HCT116 (cell line): Measurements from ENCODE around the gene LHFPL6.

ENCODE experiments used
- EGR1 ChIP-seq: IDR thresholded peaks from 2 replicates; pipeline ENCODE4 v1.6.1; 2012; ENCODE audit warnings: low read depth
- POLR2A ChIP-seq: IDR thresholded peaks from 2 replicates; pipeline ENCODE4 v1.7.0; 2011; ENCODE audit warnings: borderline replicate concordance; ENCODE audit not compliant: insufficient read depth, insufficient read length; ENCODE audit errors: extremely low read depth
- TCF7L2 ChIP-seq: IDR thresholded peaks from 2 replicates; pipeline ENCODE4 v1.7.0; 2011; ENCODE audit warnings: borderline replicate concordance, inconsistent platforms; ENCODE audit not compliant: insufficient read depth, insufficient read length; ENCODE audit errors: extremely low read depth
- TF ChIP-seq, protein P1 (sequence below), 3 experiments: fragments of 200-600 bp in 1 of 3; sonication (generic) in 1 of 3; IDR thresholded peaks in 2 of 3; conservative IDR thresholded peaks in 1 of 3; 2 replicates each; pipeline ENCODE4 v1.5.1; 2012 to 2017; ENCODE audit warnings: low read depth in 2 of 3, low read length in 2 of 3, antibody characterized with exemption in 1 of 3, borderline replicate concordance in 1 of 3, control low read depth in 1 of 3, mild to moderate bottlenecking in 1 of 3, mixed read lengths in 1 of 3, mixed run types in 1 of 3, moderate library complexity in 1 of 3; ENCODE audit not compliant: insufficient read depth in 1 of 3

DNA sequence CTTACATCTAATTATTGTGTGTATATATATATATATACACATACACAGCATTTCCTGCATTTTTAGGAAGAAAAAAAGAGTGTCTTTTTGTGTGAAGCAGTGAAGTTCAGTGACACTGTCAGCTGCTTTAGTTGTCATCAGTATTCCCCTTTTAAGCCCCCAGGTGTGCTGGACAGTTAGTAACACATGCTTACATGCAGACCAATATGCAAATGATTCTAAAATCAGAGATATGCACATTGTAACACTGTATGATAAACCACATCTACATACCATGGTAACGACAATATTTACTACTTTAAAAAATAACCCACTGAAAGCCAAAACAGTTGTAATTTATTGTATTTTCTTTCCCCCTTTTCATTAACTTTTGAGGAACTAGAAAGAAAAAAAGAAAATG is 16.8 kb downstream of the LHFPL6 start:
- TF ChIP-seq, protein P1, sequence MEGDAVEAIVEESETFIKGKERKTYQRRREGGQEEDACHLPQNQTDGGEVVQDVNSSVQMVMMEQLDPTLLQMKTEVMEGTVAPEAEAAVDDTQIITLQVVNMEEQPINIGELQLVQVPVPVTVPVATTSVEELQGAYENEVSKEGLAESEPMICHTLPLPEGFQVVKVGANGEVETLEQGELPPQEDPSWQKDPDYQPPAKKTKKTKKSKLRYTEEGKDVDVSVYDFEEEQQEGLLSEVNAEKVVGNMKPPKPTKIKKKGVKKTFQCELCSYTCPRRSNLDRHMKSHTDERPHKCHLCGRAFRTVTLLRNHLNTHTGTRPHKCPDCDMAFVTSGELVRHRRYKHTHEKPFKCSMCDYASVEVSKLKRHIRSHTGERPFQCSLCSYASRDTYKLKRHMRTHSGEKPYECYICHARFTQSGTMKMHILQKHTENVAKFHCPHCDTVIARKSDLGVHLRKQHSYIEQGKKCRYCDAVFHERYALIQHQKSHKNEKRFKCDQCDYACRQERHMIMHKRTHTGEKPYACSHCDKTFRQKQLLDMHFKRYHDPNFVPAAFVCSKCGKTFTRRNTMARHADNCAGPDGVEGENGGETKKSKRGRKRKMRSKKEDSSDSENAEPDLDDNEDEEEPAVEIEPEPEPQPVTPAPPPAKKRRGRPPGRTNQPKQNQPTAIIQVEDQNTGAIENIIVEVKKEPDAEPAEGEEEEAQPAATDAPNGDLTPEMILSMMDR (IDR thresholded peaks at IDR 0.05 in 2 of 3, conservative IDR thresholded peaks at IDR 0.05 in 1 of 3; ENCODE audit: borderline replicate concordance in 1 of 3, insufficient read depth in 1 of 3, low read depth in 2 of 3, low read length in 2 of 3), result no peak
- TF ChIP-seq POLR2A (no peak), EGR1 (no peak), TCF7L2 (no peak)
